Activated CD8-positive, alpha-beta T cell treated with anti-CD3 and anti-CD28 coated beads for 36 hours (primary cell): ENCODE results near the gene KRTAP4-6. TPM values are rescaled to one million over a fixed set of nuclear protein-coding genes. Genes with fewer than 3 reads are reported as not detected.
"Not testable (repeated sequence)": the region's sequence is repeated elsewhere in the genome, so short reads cannot be mapped to it uniquely, and the experiment has no call there.

Experiments used
- ATAC-seq: fragments of 200-7000 bp; cut with Tn5 transposase; one replicate; pipeline ENCODE4 v1.10.0; 2021; ENCODE audit warnings: mild to moderate bottlenecking, moderate library complexity
- CTCF ChIA-PET: fragments of 350-600 bp; sonication (Branson Sonifier 250); formaldehyde crosslinking; loops from one replicate; lab custom pipeline; 2021; ENCODE audit warnings: antibody characterized with exemption; lab: Charles Lee
- POLR2A ChIA-PET: fragments of 350-600 bp; sonication (Branson Sonifier 250); formaldehyde crosslinking; loops from one replicate; lab custom pipeline; 2021; ENCODE audit warnings: antibody characterized with exemption; lab: Charles Lee
- DNase-seq: peaks from one replicate; pipeline ENCODE4 v3.0.0-alpha.2; 2020
- H3K27ac Mint-ChIP-seq: one replicate; pipeline ENCODE4 v1.8.0; 2021; ENCODE audit warnings: mild to moderate bottlenecking, mixed read lengths
- H3K27me3 Mint-ChIP-seq: one replicate; pipeline ENCODE4 v1.8.0; 2021; ENCODE audit warnings: mixed read lengths
- H3K36me3 Mint-ChIP-seq: one replicate; pipeline ENCODE4 v1.8.0; 2021; ENCODE audit warnings: low read depth, mixed read lengths
- H3K4me1 Mint-ChIP-seq: one replicate; pipeline ENCODE4 v1.8.0; 2021; ENCODE audit warnings: low read depth, mixed read lengths
- H3K4me3 Mint-ChIP-seq: one replicate; pipeline ENCODE4 v1.8.0; 2021; ENCODE audit warnings: mild to moderate bottlenecking, moderate library complexity, mixed read lengths
- H3K9me3 Mint-ChIP-seq: one replicate; pipeline ENCODE4 v1.8.0; 2021; ENCODE audit warnings: mixed read lengths
- intact Hi-C: fragments of 100-400 bp; cut with micrococcal nuclease; formaldehyde crosslinking; loops from one replicate; pipeline ENCODE4 v1.10.0; 2022
- total RNA-seq, 2 experiments: library from RNA; stranded (reverse); gene quantifications; one replicate each; pipeline ENCODE4 v1.2.3, GENCODE V29; 2021
- TF ChIP-seq, protein P1 (sequence below): fragments of 200-600 bp; IDR thresholded peaks from one replicate; pipeline ENCODE4 v1.8.0; 2022; ENCODE audit warnings: antibody characterized with exemption, mild to moderate bottlenecking

KRTAP4-6 gene
- total RNA-seq, 2 experiments from 2014 or later = not detected

DNA sequence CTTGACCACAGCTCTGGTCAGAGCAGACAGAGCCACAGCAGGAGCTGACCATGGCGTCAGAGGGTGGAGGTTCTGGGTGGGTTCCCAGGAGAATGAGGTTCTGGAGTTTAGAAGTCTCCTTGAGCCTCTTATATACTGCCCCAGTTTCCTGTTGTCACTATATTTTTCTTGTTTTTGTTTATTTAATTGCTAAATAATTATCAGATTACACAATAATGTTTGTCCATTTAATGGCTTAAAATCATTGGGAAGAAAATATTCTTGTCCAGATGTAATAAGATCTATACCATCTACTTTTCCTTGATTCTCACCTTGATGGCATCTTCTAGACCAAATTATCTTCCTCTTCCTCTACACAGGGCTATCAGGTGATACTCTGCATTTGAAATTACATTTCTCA, 27.8 kb upstream of the KRTAP4-6 start, which contains the start of gene KRTAP4-3:
KRTAP4-3 (minus strand) TSS at position 101 of the 400 bp plus-strand sequence; CDS start at position 52, 49 bp downstream.
- ATAC-seq (no peak), DNase-seq (no peak)
- no peak within 1 kb of the TSS for H3K4me3 Mint-ChIP-seq
- H3K36me3 Mint-ChIP-seq = no peaks in the 10 kb centered on the region
- no peaks in the 10 kb centered on the region for H3K9me3 Mint-ChIP-seq
- POLR2A ChIA-PET = no interaction called here
- CTCF ChIA-PET = no interaction called here
- peaks cover 2% of the 10 kb centered on the region for H3K4me1 Mint-ChIP-seq
- intact Hi-C loops = no loop called here
- no peak within 1 kb of the TSS for H3K27ac Mint-ChIP-seq
- H3K27me3 Mint-ChIP-seq = no peaks in the 10 kb centered on the region
- TF ChIP-seq, protein P1, sequence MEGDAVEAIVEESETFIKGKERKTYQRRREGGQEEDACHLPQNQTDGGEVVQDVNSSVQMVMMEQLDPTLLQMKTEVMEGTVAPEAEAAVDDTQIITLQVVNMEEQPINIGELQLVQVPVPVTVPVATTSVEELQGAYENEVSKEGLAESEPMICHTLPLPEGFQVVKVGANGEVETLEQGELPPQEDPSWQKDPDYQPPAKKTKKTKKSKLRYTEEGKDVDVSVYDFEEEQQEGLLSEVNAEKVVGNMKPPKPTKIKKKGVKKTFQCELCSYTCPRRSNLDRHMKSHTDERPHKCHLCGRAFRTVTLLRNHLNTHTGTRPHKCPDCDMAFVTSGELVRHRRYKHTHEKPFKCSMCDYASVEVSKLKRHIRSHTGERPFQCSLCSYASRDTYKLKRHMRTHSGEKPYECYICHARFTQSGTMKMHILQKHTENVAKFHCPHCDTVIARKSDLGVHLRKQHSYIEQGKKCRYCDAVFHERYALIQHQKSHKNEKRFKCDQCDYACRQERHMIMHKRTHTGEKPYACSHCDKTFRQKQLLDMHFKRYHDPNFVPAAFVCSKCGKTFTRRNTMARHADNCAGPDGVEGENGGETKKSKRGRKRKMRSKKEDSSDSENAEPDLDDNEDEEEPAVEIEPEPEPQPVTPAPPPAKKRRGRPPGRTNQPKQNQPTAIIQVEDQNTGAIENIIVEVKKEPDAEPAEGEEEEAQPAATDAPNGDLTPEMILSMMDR = no peak

DNA sequence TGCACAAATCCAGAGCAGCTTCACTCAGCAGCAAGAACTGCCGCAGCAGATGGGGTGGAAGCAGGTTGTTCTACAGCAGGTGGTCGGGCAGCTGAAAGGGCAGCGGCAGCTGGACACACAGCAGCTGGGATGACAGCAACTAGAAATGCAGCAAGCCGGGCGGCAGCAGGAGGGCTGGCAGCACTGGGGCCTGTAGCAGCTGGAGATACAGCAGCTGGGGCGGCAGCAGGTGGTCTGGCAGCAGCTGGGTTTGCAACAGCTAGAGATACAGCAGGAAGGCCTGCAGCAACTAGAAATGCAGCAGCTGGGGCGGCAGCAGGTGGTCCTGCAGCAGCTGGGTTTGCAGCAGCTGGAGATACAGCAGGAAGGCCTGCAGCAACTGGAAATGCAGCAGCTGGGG, 27.2 kb upstream of the KRTAP4-6 start:
- Mint-ChIP-seq H3K36me3 (no peaks in the 10 kb centered on the region), H3K27ac (no peak overlapping the region), H3K27me3 (no peaks in the 10 kb centered on the region), H3K4me1 (peaks cover 2% of the 10 kb centered on the region), H3K4me3 (no peak overlapping the region), H3K9me3 (no peaks in the 10 kb centered on the region)
- DNase-seq (no peak), ATAC-seq (no peak)
- TF ChIP-seq, protein P1 = no peak
- intact Hi-C loops = no loop called here
- ChIA-PET CTCF (no interaction called here), POLR2A (no interaction called here)

DNA sequence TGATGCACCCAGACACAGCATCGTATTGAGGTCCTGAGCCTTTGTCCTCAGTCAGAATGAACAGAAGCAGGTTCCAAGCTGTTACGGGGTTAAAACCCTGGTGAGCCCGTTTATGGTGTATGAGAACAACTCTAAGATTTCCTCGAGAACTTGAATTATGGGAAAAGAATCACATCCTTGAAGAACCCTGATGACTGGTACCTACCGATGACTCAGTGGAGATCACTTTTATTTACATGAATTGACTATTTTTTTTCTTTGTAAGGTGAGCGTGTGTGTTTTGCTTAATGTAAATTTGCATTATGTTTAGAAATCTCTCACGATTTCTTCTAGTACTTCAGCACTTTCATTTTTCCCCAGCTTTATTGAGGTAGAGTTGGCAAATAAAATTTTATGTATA, 23.5 kb upstream of the KRTAP4-6 start:
- TF ChIP-seq, protein P1 = no peak
- ATAC-seq (no peak), DNase-seq (no peak)
- ChIA-PET POLR2A (interaction anchor here (0.6 to 0.7 kb wide), 2 partner anchors 23 to 343 kb away, joined by 3 read pairs; no protein-coding TSS in a partner anchor), CTCF (no interaction called here)
- H3K27ac Mint-ChIP-seq = no peak overlapping the region
- H3K4me1 Mint-ChIP-seq = peaks cover 2% of the 10 kb centered on the region
- no peaks in the 10 kb centered on the region for H3K36me3 Mint-ChIP-seq
- intact Hi-C loops = no loop called here
- no peak overlapping the region for H3K4me3 Mint-ChIP-seq
- H3K27me3 Mint-ChIP-seq = no peaks in the 10 kb centered on the region
- H3K9me3 Mint-ChIP-seq = no peaks in the 10 kb centered on the region

DNA sequence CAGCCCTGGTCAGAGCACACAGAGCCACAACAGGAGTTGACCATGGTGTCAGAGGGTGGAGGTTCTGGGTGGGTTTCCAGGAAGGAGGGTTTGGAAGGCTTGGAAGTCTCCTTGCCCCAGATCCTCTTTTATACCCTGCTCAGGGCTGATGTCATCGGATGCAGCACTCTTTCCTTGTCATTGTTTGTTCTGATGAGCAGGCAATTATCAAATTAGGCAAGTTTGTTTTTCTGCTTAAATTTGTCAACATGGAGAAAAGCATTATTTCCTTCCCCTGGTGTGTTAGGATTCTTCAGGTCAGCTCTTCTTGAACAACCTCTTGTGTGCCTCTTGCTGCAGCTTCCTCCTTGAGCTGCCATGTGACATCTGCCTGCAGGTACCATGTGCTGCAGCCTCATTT, 20.3 kb upstream of the KRTAP4-6 start, which contains the start of gene KRTAP4-4:
KRTAP4-4 (minus strand) TSS at position 101 of the 400 bp plus-strand sequence; CDS start at position 44, 57 bp downstream.
- no peak within 1 kb of the TSS for H3K27ac Mint-ChIP-seq
- H3K9me3 Mint-ChIP-seq = no peaks in the 10 kb centered on the region
- H3K4me1 Mint-ChIP-seq = no peaks in the 10 kb centered on the region
- no peak within 1 kb of the TSS for H3K4me3 Mint-ChIP-seq
- ATAC-seq (no peak), DNase-seq (no peak)
- no peaks in the 10 kb centered on the region for H3K36me3 Mint-ChIP-seq
- TF ChIP-seq, protein P1 = no peak
- intact Hi-C loops = no loop called here
- peaks cover 2% of the 10 kb centered on the region for H3K27me3 Mint-ChIP-seq
- CTCF ChIA-PET = interaction anchor here (0.7 kb wide), 1 partner anchor 17 kb away, joined by 3 read pairs; the partner anchor contains the start of gene KRTAP4-2
- POLR2A ChIA-PET = no interaction called here

DNA sequence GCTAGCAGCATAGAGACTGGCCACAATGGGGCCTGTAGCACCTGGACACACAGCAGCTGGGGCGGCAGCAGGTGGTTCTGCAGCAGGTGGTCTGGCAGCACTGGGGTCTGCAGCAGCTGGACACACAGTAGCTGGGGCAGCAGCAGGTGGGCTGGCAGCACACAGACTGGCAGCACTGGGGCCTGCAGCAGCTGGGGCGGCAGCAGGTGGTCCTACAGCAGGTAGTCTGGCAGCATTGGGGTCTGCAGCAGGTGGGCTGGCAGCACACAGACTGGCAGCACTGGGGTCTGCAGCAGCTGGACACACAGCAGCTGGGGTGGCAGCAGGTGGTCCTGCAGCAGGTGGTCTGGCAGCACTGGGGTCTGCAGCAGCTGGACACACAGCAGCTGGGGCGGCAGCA, 19.8 kb upstream of the KRTAP4-6 start:
- intact Hi-C loops, H3K36me3 Mint-ChIP-seq, H3K27ac Mint-ChIP-seq, POLR2A ChIA-PET, ATAC-seq, H3K4me1 Mint-ChIP-seq, DNase-seq, CTCF ChIA-PET, H3K4me3 Mint-ChIP-seq, H3K27me3 Mint-ChIP-seq, H3K9me3 Mint-ChIP-seq: not testable (repeated sequence)
